ENCODE data around the gene FLVCR2.

FLVCR2 gene

DNA sequence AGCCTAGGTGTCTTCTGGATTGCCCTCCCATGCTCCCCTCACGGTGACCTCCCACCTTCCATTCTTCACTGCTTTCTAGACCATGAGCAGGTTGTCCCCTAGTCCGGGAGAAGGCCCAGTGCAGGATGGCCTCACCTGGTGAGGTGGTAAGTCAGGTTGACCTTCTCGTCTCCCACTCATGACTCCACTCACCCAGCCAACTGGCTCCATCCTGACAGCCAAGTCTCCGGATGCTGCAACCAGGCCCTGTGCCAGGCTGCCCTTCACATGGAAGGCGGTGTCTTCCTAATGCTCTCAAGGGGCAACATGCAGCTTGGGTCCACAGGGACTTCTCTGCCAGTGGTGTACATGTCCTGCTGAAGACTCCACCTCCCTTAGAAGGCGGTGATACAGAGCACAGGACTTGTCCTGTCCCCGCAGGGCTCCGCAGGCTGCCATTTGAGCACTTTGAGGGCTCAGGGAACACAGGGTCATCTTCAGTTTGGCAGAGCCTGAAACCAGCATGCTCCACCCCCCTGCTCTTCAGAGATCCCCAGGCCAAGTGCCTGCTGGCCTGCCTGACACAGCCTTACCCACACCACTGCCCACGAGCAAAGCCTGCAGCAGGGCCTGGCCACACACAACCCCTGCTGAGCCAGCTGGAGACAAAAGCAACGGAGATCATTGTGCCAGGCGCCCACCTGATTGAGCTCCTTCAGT lies 30.7 kb upstream of the FLVCR2 start:
- no peaks in the 10 kb centered on the region for H3K27me3 ChIP-seq (ENCODE audit: insufficient read depth, poor library complexity, severe bottlenecking)
- TF ChIP-seq GABPA (IDR thresholded peaks at IDR 0.05; ENCODE audit: low read depth) (no peak), POLR2AphosphoS5 (IDR thresholded peaks at IDR 0.05; ENCODE audit: low read depth) (no peak), SPI1 (IDR thresholded peaks at IDR 0.05; ENCODE audit: borderline replicate concordance, low read depth) (no peak)
- TF ChIP-seq, protein P1, sequence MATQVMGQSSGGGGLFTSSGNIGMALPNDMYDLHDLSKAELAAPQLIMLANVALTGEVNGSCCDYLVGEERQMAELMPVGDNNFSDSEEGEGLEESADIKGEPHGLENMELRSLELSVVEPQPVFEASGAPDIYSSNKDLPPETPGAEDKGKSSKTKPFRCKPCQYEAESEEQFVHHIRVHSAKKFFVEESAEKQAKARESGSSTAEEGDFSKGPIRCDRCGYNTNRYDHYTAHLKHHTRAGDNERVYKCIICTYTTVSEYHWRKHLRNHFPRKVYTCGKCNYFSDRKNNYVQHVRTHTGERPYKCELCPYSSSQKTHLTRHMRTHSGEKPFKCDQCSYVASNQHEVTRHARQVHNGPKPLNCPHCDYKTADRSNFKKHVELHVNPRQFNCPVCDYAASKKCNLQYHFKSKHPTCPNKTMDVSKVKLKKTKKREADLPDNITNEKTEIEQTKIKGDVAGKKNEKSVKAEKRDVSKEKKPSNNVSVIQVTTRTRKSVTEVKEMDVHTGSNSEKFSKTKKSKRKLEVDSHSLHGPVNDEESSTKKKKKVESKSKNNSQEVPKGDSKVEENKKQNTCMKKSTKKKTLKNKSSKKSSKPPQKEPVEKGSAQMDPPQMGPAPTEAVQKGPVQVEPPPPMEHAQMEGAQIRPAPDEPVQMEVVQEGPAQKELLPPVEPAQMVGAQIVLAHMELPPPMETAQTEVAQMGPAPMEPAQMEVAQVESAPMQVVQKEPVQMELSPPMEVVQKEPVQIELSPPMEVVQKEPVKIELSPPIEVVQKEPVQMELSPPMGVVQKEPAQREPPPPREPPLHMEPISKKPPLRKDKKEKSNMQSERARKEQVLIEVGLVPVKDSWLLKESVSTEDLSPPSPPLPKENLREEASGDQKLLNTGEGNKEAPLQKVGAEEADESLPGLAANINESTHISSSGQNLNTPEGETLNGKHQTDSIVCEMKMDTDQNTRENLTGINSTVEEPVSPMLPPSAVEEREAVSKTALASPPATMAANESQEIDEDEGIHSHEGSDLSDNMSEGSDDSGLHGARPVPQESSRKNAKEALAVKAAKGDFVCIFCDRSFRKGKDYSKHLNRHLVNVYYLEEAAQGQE (IDR thresholded peaks at IDR 0.05; ENCODE audit: insufficient replicate concordance, low read depth) = no peak
- TF ChIP-seq, protein P2, sequence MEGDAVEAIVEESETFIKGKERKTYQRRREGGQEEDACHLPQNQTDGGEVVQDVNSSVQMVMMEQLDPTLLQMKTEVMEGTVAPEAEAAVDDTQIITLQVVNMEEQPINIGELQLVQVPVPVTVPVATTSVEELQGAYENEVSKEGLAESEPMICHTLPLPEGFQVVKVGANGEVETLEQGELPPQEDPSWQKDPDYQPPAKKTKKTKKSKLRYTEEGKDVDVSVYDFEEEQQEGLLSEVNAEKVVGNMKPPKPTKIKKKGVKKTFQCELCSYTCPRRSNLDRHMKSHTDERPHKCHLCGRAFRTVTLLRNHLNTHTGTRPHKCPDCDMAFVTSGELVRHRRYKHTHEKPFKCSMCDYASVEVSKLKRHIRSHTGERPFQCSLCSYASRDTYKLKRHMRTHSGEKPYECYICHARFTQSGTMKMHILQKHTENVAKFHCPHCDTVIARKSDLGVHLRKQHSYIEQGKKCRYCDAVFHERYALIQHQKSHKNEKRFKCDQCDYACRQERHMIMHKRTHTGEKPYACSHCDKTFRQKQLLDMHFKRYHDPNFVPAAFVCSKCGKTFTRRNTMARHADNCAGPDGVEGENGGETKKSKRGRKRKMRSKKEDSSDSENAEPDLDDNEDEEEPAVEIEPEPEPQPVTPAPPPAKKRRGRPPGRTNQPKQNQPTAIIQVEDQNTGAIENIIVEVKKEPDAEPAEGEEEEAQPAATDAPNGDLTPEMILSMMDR (IDR thresholded peaks at IDR 0.05; ENCODE audit: insufficient read depth, low read length) = no peak
- DNase-seq (ENCODE audit: low read depth in 1 of 2, low spot score in 1 of 2) = no peak
- H3K27ac ChIP-seq (replicated peaks) = no peak overlapping the region
- no peak overlapping the region for H3K4me3 ChIP-seq (replicated peaks; ENCODE audit: insufficient read depth, low read length)

DNA sequence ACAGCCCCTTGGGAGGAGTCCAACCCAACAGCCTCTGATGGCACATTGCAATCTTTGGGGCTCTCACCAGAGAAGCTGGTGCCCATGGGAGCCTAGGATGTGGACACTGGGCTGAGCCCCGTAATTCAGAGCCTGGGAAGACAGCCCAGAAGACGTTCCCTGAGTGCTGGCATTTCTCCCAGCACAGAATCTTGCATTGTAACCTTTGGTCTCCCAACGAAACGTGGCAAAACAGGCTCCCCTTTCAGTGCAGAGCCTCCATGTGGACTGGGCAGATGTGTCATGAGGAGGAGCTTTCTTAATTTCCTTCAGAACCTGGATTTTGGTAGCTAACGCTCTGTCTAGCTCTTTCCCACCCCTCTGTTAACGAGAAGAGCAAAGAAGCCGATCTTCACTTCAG lies 29.9 kb upstream of the FLVCR2 start:
- Histone ChIP-seq H3K4me3 (replicated peaks; ENCODE audit: insufficient read depth, low read length) (no peak overlapping the region), H3K27ac (replicated peaks) (no peak overlapping the region), H3K27me3 (ENCODE audit: insufficient read depth, poor library complexity, severe bottlenecking) (no peaks in the 10 kb centered on the region)
- no peak for TF ChIP-seq POLR2AphosphoS5 (IDR thresholded peaks at IDR 0.05; ENCODE audit: low read depth)
- TF ChIP-seq SPI1 (IDR thresholded peaks at IDR 0.05; ENCODE audit: borderline replicate concordance, low read depth) = no peak
- TF ChIP-seq, protein P1 (IDR thresholded peaks at IDR 0.05; ENCODE audit: insufficient replicate concordance, low read depth) = no peak
- TF ChIP-seq GABPA (IDR thresholded peaks at IDR 0.05; ENCODE audit: low read depth) = no peak
- TF ChIP-seq, protein P2 (IDR thresholded peaks at IDR 0.05; ENCODE audit: insufficient read depth, low read length) = no peak
- DNase-seq (ENCODE audit: low read depth in 1 of 2, low spot score in 1 of 2) = no peak

DNA sequence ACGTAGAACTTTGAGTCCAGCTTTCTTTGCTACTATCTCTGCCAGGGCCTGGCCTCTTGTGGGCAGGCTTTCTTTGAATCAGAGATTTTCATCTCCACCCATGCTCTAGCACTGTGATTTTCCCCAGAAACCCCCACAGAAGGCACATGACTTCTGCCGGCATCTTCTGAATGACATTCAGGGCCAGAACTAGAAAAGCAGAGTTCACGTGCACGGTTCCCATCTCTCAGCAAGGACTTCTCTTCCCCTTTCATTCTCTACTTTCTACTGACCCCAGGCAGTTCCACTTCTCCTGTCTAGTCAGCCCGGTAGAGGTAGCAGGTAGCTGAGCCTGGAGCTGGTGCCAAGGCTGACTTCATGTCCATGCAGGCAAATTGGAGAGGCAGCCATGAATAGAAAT lies 29.3 kb upstream of the FLVCR2 start:
- no peak for DNase-seq (ENCODE audit: low read depth in 1 of 2, low spot score in 1 of 2)
- no peak overlapping the region for H3K27ac ChIP-seq (replicated peaks)

DNA sequence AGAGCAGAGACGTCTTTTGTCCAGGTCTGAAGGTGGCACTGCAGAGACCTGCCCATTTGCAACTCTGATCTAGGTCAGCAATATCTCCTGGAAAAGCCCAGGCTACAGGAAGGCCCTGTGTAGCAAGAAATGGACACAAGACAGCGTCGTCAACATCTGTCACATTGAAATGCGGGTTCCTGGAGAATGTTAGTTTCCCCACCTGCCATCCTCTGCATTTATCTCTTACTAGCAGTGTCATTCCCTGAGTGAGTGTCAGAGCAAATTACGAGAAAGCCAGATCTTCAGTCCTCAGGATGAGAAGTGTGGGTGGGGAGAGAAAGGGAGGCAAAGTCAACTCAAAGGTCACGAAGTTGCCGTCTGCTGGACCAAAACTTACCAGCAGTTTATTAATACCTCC lies 27.4 kb upstream of the FLVCR2 start:
- DNase-seq (ENCODE audit: low read depth in 1 of 2, low spot score in 1 of 2) = no peak
- TF ChIP-seq POLR2AphosphoS5 (IDR thresholded peaks at IDR 0.05; ENCODE audit: low read depth) = no peak
- TF ChIP-seq, protein P2 (IDR thresholded peaks at IDR 0.05; ENCODE audit: insufficient read depth, low read length) = no peak
- TF ChIP-seq GABPA (IDR thresholded peaks at IDR 0.05; ENCODE audit: low read depth) = no peak
- TF ChIP-seq SPI1 (IDR thresholded peaks at IDR 0.05; ENCODE audit: borderline replicate concordance, low read depth) = no peak
- TF ChIP-seq, protein P1 (IDR thresholded peaks at IDR 0.05; ENCODE audit: insufficient replicate concordance, low read depth) = no peak
- Histone ChIP-seq H3K27ac (replicated peaks) (no peak overlapping the region), H3K4me3 (replicated peaks; ENCODE audit: insufficient read depth, low read length) (no peak overlapping the region), H3K27me3 (ENCODE audit: insufficient read depth, poor library complexity, severe bottlenecking) (no peaks in the 10 kb centered on the region)

More for the DNA sequence above, 29.3 kb upstream of the FLVCR2 start:
- no peak for TF ChIP-seq GABPA (IDR thresholded peaks at IDR 0.05; ENCODE audit: low read depth)
- Histone ChIP-seq H3K4me3 (replicated peaks; ENCODE audit: insufficient read depth, low read length) (no peak overlapping the region), H3K27me3 (ENCODE audit: insufficient read depth, poor library complexity, severe bottlenecking) (no peaks in the 10 kb centered on the region)

All from HL-60 (cell line).